Uterus (tissue), 2 donors: ENCODE data around the gene DNASE1L3.

Source experiments
- POLR2A ChIP-seq, 2 donors: fragments of 450-650 bp; IDR thresholded peaks; one replicate each; pipeline ENCODE4 v1.6.1; 2016; ENCODE audit warnings: antibody characterized with exemption in 2 of 2, mild to moderate bottlenecking in 1 of 2, moderate library complexity in 1 of 2
- TF ChIP-seq, protein P1 (sequence below), 4 experiments: fragments of 200-600 bp in 2 of 4; fragments of 450-650 bp in 2 of 4; sonication (generic) in 2 of 4; IDR thresholded peaks; one replicate each; pipeline ENCODE4 v1.5.1; 2016 to 2019; ENCODE audit warnings: antibody characterized with exemption in 4 of 4, mild to moderate bottlenecking in 2 of 4, moderate library complexity in 1 of 4

DNA sequence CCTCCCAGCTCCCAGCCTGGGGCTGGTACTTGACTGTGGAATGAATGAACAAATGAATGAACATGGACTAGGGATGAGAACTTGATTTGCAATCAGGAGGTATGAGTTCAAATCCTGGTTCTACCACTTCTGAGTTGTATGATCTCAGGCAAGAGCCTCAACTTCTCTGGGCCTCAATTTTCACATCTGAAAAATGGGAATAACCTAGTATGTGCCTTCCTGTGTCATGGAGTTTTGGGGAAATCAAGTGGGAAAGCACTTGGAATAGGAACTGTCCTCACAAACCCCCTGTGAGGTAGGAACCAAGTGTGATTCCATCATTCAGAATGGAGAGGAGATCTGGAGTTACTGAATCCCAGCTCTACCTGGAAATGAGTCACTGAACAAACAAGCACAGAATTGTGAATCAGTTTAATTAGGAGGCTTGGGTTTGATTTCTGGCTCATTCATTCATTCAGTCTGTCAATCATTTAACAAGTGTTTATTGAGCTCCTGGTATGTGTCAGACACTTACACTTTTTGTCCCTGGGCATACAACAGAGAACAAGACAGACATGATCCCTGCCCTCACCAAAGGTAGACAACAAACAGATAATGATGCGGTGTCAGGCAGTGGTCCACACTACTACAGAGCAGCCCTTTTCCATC lies 29.7 kb downstream of the DNASE1L3 start:
- TF ChIP-seq, protein P1, sequence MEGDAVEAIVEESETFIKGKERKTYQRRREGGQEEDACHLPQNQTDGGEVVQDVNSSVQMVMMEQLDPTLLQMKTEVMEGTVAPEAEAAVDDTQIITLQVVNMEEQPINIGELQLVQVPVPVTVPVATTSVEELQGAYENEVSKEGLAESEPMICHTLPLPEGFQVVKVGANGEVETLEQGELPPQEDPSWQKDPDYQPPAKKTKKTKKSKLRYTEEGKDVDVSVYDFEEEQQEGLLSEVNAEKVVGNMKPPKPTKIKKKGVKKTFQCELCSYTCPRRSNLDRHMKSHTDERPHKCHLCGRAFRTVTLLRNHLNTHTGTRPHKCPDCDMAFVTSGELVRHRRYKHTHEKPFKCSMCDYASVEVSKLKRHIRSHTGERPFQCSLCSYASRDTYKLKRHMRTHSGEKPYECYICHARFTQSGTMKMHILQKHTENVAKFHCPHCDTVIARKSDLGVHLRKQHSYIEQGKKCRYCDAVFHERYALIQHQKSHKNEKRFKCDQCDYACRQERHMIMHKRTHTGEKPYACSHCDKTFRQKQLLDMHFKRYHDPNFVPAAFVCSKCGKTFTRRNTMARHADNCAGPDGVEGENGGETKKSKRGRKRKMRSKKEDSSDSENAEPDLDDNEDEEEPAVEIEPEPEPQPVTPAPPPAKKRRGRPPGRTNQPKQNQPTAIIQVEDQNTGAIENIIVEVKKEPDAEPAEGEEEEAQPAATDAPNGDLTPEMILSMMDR (IDR thresholded peaks at IDR 0.05): no peak
- no peak for TF ChIP-seq POLR2A (IDR thresholded peaks at IDR 0.05)
